HG03097 (cell line): ENCODE measurements around the gene SLC6A11.

Experiments used
- ATAC-seq: cut with Tn5 transposase; IDR thresholded peaks from one replicate; pipeline ENCODE4 v1.9.1; 2021; ENCODE audit not compliant: unreplicated experiment, low FRiP score

Gene SLC6A11

GRCh38 chr3:10928407-10928960, 112.5 kb downstream of the SLC6A11 start:
- ATAC-seq: no peak

DNA sequence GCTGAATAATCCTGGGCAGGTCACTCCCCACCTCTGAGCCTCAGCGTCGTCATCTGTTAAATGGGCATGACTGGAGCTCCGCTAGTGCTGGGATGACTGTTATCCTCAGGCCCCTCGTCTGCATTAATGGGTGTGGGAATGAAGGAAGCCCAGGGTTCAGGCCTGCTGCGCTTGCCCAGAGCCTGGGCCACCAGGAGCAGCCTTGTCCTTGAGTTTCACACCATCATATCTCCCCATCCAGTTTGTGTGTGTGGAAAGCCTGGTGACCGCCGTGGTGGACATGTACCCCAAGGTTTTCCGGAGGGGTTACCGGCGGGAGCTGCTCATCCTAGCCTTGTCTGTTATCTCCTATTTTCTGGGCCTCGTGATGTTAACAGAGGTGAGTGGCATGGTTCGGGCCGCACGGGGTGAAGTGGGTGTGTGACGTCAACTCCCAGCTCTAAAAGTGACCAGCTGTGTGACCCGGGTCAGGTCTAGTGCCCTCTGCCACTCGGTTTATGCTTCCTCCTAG, 113.0 kb downstream of the SLC6A11 start:
- ATAC-seq: no peak

DNA sequence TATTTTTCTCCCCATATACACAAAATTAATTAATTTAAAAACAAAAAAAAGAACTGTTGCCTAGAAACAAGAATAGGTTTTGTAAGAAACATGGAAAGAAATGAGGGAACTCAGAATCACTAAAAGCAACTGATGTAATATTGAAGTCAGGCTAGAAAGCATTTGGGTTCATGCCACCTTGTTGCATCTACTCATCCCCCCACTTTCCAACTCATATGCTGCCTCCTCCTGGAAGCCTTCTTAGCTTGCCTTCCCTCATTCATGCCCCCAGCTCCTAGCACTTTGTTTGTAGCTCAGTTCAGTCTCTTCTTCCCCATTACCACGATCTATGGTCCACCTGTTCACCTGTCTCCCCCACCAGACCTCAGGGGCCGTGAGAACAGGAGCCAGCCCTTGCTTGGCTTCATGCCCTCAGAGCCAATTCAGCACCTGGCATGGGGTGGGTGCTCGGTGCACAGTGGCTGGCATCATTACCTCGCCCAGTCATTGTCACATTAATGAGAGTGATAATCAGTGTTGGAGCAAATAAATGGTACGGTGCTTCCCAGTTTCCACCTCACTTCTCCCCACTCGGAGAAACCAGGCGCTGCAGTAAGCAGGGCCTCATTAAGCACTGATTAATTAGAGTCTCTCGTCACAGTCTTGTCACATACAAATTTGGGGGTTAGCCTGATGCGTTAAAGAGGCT, 114.1 kb downstream of the SLC6A11 start:
- ATAC-seq: no peak

- no peak for ATAC-seq
Measured at GRCh38 chr3:10930666-10931040, 114.6 kb downstream of the SLC6A11 start.

- ATAC-seq: no peak
Measured at GRCh38 chr3:10932596-10932995, 116.6 kb downstream of the SLC6A11 start.

- ATAC-seq: no peak
Measured at GRCh38 chr3:10933021-10933420, 117.0 kb downstream of the SLC6A11 start.

DNA sequence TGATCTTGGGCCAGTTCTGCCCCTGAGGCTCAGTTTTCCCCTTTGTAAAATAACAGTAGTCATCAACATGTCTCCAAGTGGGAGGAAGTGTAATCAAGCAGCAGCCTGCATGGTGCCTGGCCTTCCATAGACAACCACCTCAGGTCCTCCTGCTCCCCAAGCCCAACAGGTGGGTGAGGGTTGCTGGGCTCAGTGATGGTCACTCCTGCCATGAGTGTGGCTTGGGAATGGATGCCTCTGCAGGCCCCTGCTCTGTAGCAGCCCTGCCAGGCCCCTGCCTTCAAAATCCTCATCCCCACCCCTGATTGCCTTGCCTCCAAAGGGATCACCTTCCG, 117.4 kb downstream of the SLC6A11 start:
- no peak for ATAC-seq

GRCh38 chr3:10933805-10934481, 117.9 kb downstream of the SLC6A11 start:
- ATAC-seq: no peak

DNA sequence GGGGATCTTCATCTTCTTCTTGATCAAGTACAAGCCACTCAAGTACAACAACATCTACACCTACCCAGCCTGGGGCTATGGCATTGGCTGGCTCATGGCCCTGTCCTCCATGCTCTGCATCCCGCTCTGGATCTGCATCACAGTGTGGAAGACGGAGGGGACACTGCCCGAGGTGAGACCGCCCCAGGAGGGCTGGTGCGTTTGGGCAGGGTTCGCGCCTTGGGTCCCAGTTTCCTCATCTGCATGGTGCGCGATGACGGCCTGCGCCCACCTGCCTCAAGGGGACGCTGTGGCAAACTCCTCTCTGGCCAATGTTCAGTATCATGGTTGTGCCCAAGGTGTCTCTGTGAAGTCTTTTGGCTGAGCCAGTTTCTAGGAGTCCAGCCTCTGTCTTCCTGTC, 119.0 kb downstream of the SLC6A11 start:
- no peak for ATAC-seq

- ATAC-seq: no peak
Measured at GRCh38 chr3:10935846-10936631, 120.0 kb downstream of the SLC6A11 start.

GRCh38 chr3:10936686-10937085, 120.7 kb downstream of the SLC6A11 start:
- no peak for ATAC-seq

DNA sequence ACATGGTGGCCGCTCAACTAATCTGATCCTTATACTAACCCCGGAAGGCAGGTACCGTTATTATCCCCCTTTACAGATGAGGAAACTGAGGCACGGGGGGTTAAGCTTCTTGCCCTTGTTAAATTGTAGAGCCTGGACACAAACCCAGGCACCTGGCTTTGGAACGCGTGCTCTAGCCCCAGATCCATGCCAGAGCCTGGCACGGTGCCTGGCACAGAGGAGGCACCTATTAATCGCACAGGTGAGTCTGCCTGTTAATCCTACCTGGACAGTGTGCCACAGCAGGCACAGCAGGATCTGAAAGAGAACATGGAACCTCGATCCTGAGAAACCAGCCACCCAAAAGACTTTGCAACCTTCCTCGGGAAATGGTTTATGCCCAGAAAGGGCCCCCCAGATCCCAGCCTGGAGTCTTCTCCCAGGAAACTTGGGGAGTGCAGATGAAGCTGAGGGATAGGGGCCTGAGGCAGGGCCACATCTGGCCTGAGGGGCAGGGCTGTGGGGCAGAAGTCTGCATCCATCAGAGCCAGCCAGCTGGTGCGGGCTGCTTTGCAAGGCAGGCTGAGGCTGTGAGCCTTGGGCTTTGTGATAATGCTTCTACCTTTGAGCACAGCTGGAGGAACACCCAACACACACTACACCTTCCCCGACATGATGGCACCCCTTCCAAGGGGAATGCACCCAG, 121.3 kb downstream of the SLC6A11 start:
- ATAC-seq: no peak

- no peak for ATAC-seq
Measured at GRCh38 chr3:10939556-10939955, 123.5 kb downstream of the SLC6A11 start.

GRCh38 chr3:10940106-10940505, 124.1 kb downstream of the SLC6A11 start:
- no peak for ATAC-seq

GRCh38 chr3:10941972-10942371, 125.9 kb downstream of the SLC6A11 start:
- no peak for ATAC-seq

DNA sequence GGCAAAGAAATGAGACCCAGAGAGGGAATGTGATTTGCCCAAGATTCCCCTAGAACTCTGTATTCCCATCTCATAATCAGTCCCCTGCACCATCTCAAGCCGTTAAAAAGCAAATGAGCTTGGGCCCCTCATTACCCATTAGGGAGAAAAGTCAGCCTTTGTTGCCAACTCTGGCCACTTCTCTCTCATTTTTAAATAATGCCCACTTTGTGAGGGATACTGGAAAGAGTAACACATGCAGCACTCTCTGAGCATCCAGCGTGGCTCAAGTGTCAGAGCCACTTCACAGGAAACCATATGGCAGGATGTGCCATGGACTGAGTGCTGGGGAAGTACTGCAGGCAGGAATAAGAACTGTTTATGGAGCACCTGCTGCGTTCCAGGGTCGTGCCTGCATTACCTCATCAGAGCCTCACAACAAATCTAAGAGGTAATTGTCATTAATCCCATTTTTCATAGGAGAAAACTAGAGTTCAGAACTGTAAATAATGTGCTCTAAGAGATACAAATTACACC, 126.7 kb downstream of the SLC6A11 start:
- ATAC-seq: no peak

DNA sequence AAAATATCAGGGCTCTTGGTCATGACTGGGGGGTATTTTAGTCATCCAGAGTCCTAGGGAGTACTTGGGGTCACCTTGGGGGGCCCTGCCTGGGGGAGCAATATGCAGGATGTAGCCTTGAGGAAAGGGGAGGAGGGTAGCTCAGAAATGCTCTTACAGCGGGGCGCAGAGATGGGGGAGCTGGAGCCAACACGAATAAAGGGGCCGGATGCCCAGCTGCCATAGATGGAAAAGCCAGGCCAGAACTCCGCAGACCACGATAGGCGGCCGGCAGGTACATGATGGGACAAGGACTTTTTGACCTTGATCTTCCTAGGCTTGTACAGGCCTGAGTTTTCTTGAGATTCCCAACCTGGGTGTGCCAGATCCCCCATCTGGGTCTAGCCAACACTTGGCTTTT, 128.8 kb downstream of the SLC6A11 start:
- ATAC-seq: no peak

DNA sequence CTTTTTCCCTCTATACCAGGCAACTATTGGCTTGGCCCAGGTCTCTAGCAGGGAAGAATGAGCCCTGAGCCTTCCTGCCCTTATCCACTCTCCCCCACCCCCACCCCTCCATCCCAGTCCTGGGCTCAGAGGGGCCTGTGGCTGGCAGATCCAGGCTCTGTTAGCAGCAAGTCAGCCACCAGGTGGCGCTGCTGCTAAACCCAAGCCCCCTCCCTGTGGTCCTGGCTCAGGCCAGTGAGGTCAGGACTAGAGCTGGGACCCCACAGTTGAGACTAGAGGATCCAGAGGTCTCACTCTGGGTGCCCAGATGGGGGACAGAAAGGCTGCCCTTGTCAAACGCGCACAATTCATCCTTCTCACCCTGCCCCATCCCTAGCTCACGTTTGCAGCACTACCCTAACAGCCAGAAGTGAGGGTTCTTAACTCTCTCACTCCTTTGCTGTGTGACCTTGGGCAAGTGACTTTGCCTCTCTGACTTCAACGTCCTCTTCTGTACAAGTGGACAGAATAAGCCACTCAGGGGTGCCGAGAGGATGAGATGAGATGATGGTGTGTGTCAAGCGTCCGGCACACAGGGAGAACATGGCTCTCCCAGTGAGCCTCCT, 129.8 kb downstream of the SLC6A11 start:
- ATAC-seq: no peak

GRCh38 chr3:10946526-10946925, 130.5 kb downstream of the SLC6A11 start:
- no peak for ATAC-seq

- no peak for ATAC-seq
Measured at GRCh38 chr3:10948326-10948725, 132.3 kb downstream of the SLC6A11 start.
